ENCODE results near the gene TMEM11. TPM values are rescaled to one million over a fixed set of nuclear protein-coding genes. Genes with fewer than 3 reads are reported as not detected.

The TMEM11 gene
- total RNA-seq, 1 donor from 2014 or later, result 37.9 TPM

DNA sequence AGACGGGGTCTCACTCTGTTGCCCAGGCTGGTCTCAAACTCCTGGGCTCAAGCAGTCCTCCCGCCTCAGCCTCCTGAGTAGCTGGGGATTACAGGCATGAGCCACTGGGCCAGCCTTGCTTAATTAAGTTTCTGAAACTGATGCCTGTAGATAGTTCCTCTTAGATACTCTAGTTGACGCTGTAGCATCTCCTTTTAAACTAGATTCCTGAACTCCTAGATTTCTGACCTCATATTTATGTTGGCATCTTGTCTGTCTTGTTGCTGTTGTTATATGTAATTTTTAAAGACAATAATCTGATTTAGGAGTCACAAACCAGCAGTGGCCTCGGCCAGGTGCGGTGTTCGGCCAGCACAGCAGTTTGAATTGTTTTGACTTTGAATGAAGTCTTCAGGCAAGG lies 49.7 kb downstream of the TMEM11 start:
- no peak for DNase-seq (ENCODE audit: low spot score)

DNA sequence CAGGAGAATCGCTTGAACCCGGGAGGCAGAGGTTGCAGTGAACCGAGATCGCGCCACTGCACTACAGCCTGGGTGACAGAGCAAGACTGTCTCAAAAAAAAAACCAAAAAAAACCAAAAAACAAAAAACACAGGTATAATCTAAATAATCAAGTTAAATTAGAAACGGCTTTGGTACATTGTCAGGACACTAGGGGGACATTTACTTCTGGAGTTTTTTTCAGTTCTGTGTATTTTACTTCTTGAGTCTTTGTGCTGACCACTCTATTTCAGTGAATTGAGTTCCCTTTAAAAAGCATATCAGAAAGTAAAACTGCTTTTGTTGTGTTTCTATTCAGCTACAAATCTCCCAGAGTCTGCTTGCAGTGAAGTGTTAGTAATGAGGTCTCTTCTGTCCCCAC lies 50.9 kb downstream of the TMEM11 start:
- no peak for DNase-seq (ENCODE audit: low spot score)

DNA sequence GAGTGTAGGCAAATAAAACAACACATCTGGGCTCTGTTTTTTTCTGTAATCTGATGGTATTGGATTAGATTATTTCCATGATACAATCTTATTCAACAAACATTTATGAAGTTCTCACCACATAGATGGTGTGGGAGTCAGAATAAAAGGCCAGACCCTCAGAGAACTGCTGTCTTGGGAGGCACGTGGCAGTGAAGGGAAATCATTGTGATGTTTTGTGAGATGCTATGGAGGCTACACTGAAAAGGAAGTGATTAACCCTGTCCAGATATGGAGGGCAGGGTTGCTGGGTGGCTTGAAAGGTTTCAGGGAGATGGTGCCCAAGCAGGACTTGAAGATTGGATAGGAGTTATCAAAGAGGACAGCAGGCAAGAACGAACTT lies 51.6 kb downstream of the TMEM11 start:
- DNase-seq (ENCODE audit: low spot score), result peak; percentile 47

DNA sequence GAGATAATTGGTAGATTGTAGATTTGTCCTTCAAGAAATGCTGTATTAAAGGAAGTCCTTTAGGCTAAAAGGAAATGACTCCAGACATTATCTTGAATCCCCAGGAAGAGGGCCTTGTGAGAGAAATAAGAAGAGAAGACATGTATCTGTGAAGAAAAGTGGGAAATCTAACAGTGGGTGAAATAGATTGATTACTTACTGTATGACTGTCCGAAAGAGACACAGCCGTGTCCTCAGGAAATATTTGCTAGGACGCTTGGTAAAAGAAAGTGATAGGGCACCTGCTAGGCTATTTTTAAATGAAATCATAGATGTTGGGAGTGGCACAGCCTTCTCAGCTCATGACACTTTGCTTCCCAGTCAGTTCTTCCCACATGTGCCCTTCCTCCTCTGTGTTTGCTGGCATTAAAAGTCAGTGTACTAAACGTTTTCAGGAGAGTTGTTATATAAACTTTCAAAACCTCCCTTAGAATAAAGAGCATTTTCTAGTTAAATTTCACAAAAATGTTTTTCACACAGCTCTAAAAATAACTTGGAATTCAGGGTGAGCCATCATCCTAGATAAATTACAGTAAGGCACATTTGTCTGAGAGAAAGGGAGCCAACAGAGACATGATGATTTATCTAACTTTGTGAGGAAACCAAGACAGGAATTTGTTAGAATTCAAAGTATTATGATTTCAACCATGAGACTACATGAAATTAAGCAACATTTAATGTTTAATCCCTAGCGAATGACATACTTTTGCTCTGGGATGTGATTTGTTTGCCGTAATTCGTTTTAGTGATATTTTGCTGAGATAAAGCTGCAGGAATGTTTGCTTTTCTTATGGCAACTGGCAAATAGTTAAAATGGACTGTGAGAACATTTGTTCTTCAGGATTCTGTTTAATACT lies 52.2 kb downstream of the TMEM11 start:
- DNase-seq (ENCODE audit: low spot score), result no peak

DNA sequence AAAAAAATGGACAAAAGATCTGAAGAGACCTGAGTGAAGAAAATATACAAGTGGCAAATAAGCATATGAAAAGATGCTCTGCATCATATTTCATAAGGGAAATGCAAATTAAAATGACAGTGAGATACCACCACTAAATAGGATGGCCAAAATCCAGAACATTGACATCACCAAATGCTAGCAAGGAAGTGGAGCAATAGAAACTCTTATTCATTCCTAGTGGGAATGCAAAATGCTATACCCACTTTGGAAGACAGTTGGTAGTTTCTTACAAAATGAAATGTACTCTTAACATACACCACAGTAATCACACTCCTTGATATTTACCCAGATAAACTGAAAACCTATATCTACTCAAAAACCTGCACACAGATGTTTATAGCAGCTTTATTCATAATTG lies 53.6 kb downstream of the TMEM11 start:
- no peak for DNase-seq (ENCODE audit: low spot score)

DNA sequence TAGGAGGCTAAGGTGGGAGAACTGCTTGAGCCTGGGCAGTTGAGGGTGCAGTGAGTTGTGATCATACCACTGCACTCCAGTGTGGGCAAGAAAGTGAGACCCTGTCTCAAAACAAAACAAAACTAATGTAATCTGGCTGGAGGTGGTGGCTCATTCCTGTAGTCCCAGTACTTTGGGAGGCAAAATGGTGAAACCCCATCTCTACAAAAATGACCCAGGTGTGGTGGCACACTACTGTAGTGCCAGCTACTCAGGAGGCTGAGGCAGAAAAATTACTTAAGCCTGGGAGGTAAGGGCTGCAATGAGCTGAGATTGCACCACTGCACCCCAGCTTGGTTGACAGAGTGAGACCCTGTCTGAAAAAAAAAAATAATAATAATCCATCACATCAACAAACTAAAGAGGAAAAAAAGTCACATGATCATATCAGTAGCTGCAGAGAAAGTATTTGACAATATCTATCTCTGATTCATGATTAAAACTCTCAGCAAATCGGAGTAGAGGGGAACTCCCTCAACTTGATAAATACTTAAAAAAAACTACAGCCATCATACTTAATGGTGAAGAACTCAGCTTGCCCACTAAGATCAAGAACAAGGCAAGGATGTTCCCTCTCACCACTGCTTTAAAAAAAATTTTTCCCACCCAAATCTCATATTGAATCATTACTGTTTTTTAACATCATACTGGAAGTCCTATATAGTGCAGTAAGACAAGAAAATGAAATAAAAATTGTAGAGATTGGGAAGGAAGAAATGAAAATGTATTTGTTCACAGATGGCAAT lies 56.2 kb downstream of the TMEM11 start:
- no peak for DNase-seq (ENCODE audit: low spot score)

DNA sequence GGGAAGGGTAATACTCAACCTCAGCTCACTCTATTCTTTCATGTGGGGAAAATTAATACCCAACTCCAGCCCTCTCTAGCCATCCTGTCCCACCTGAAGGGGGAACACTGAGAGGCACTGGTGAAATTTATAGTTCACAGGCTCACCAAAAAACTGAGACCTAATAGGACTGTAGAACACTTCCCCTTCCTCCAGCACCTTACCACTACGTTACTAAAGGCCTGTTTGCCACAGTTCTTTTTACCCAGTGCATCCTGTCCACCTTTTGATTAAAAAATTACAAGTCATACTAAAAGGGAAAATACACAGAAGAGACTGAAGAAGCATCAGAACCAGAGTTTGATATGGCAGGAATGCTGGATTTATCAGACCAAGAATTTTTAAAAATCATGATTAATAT lies 61.2 kb downstream of the TMEM11 start:
- no peak for DNase-seq (ENCODE audit: low spot score)

DNA sequence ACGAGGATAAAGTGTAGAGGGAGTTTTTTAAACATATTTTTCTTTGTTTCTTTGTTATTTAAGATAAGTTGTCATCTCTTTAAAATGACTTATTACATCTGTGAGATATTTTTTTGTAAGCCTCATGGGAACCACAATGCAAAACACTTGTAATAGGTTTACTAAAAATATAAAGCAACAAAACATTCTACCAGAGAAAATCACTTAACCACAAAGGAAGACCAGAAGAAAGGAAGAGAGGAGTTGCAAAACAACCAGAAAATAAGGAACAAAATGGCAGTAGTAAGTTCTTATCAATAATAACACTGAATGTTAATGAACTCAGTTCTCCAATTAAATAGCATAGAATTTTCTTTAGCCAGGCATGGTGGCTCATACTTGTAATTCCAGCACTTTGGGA lies 64.3 kb downstream of the TMEM11 start:
- no peak for DNase-seq (ENCODE audit: low spot score)

Other genes with a start within 250 kb of the TMEM11 start
- gene USP22, start 171.2 kb downstream of the TMEM11 start, total RNA-seq, result 148 TPM
- 34.4 TPM for gene DHRS7B, start 87.2 kb downstream of the TMEM11 start, total RNA-seq
- gene NATD1, start 39.2 kb upstream of the TMEM11 start, total RNA-seq, result 17.4 TPM
- 103 TPM for gene MAP2K3, start 70.5 kb upstream of the TMEM11 start, total RNA-seq
- 2.5 TPM for gene KCNJ12, start 162.2 kb upstream of the TMEM11 start, total RNA-seq

All from mesenteric fat pad (tissue), 1 donor.